Testis (tissue), 2 donors: ENCODE data around the gene DUSP28.
A peak's percentile ranks its signal among the peaks of the same experiment; 100 is the strongest.

ENCODE experiments used
- POLR2A ChIP-seq: fragments of 450-650 bp; IDR thresholded peaks from one replicate; pipeline ENCODE4 v1.6.1; 2017; ENCODE audit warnings: antibody characterized with exemption, mild to moderate bottlenecking, moderate library complexity
- TF ChIP-seq, protein P1 (sequence below), 3 experiments: fragments of 450-650 bp in 2 of 3; fragments of 200-600 bp in 1 of 3; sonication (generic) in 1 of 3; IDR thresholded peaks; one replicate each; pipeline ENCODE4 v1.5.1; 2016 to 2019; ENCODE audit warnings: antibody characterized with exemption in 3 of 3, mild to moderate bottlenecking in 2 of 3, moderate library complexity in 1 of 3

DNA sequence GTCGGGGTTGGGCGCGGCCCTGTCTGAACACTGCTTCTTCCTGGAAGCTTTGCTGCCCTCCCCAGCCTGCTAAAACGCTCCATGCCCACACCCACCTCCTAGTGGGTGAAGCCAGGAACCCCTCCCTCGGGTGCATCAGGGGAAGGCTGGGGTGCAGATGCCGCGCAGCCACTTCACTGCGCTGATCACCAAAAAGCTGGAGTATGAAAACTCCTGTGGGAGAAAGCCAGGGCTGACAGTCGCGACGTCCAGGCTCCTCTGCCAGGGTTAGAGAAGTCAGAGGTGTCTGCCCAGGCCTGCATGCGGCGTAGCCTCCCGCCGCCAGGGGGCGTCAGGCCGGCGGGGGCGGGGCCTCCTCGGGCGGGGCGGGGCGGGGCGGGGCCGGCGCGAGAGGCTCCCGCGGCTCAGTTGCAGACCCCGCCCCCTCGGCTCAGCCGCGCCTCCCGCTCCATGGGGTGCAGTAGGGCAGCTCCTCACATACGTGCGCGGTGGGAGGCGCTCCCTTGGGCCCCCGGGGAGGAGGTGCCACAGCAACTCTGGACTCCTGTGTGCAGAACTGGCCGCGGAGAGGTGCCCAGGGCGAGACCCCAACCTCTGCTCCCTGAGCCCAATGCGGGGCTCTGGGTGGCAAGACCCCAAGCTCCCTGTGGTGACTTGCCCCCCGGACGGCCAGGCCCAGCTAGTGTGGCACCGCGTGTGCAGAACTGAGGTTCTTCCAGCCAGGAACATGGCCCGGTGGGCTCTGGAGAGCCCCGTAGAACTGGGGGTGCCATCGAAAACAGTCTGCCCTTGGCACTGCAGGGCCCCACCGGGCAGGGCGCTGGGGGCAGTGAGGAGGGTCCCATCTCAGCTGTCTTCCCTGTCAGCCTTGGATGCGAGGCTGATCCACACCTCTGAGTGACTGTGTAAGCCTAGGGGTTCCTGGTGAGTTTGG lies 6.3 kb downstream of the DUSP28 start:
- TF ChIP-seq, protein P1, sequence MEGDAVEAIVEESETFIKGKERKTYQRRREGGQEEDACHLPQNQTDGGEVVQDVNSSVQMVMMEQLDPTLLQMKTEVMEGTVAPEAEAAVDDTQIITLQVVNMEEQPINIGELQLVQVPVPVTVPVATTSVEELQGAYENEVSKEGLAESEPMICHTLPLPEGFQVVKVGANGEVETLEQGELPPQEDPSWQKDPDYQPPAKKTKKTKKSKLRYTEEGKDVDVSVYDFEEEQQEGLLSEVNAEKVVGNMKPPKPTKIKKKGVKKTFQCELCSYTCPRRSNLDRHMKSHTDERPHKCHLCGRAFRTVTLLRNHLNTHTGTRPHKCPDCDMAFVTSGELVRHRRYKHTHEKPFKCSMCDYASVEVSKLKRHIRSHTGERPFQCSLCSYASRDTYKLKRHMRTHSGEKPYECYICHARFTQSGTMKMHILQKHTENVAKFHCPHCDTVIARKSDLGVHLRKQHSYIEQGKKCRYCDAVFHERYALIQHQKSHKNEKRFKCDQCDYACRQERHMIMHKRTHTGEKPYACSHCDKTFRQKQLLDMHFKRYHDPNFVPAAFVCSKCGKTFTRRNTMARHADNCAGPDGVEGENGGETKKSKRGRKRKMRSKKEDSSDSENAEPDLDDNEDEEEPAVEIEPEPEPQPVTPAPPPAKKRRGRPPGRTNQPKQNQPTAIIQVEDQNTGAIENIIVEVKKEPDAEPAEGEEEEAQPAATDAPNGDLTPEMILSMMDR (IDR thresholded peaks at IDR 0.05), result peak; percentile 26 to 95 (median 77)
- no peak for TF ChIP-seq POLR2A
